Germinal center (tissue), 1 donor: ENCODE data around the gene HGD.
"Not testable (repeated sequence)": the region's sequence is repeated elsewhere in the genome, so short reads cannot be mapped to it uniquely, and the experiment has no call there.

Source experiments
- DNase-seq: peaks from one replicate; pipeline ENCODE4 v3.0.0; 2012; ENCODE audit warnings: mixed read lengths, low spot score

Gene HGD

GRCh38 chr3:120678984-120679383 is 3.1 kb downstream of the HGD start:
- DNase-seq: peak; percentile 38

DNA sequence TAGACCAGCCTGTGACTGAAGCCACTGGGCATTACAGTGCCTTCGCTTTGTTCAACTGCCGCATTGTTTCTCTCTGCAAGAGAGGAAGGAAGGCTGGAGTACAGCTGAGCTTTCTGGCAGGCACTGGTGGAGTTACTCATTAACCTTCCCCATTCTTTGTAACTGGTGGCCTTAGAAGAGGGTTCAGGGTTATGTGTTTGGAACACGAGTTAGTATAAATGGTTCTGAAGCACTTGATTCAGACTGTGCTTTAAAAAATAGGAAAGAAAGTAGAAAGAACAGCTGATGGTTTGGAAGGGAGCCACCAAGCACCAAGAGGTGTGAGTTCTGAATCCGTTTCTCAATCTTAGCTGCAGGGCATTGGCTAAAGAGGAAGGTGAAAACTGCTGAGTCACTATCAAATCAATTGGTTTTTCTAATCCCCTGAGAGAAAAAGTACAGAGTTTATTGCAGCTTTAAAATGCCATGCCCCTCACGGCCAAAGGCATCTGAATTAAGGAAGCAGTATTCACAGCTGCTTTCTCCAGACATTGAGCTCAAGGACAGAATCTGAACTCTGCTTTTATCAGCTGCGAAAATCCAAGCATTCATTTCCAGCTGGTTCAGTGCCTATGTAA is 3.6 kb downstream of the HGD start:
- no peak for DNase-seq

GRCh38 chr3:120677193-120677592 is 4.8 kb downstream of the HGD start:
- not testable (repeated sequence) for DNase-seq

DNA sequence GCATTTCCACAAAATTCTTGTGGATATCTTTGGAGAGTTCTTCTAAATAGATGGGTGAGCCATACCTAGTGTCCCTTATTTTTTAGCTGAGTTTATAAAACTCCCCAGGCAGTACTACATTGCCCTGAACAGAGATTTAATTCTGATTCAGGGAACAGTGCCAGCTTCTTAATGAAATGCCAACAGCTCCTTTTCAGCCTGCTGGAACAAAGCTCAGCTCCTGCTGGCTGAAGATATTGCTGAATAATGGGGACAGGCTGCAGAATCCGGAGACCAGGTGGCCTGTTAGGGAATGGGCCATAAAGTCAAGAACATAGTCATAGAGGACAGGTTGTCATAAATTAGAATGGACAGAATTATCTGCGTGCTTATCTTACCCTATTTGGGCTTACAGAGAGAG is 8.9 kb downstream of the HGD start:
- DNase-seq: no peak

DNA sequence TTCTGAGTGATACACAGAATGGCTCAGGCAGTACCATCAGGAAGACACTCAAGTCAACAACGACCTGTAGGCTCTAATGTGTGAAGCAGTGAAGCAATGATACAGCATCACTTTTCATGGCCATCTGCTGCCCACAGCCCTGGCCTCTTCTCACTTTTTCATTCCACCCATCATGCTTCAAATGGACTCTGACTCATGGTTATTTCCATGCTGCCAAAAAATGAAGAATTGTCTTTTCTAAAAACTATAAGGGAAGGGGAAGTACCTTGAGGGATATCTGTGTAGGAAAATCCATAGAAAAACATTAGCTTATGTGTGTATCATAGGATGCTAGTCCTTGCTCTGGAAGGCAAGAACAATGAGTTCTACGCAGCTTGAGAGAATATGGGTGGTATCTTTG is 11.5 kb downstream of the HGD start:
- DNase-seq: no peak

- no peak for DNase-seq
These were observed 17.1 kb downstream of the HGD start for GRCh38 chr3:120664926-120665325.

- no peak for DNase-seq
These were observed 20.1 kb downstream of the HGD start for GRCh38 chr3:120661945-120662344.

- DNase-seq: no peak
These were observed 20.7 kb downstream of the HGD start for GRCh38 chr3:120661106-120661905.

GRCh38 chr3:120659834-120660233 is 22.2 kb downstream of the HGD start:
- DNase-seq: no peak

- no peak for DNase-seq
These were observed 22.8 kb downstream of the HGD start for GRCh38 chr3:120659285-120659684.

DNA sequence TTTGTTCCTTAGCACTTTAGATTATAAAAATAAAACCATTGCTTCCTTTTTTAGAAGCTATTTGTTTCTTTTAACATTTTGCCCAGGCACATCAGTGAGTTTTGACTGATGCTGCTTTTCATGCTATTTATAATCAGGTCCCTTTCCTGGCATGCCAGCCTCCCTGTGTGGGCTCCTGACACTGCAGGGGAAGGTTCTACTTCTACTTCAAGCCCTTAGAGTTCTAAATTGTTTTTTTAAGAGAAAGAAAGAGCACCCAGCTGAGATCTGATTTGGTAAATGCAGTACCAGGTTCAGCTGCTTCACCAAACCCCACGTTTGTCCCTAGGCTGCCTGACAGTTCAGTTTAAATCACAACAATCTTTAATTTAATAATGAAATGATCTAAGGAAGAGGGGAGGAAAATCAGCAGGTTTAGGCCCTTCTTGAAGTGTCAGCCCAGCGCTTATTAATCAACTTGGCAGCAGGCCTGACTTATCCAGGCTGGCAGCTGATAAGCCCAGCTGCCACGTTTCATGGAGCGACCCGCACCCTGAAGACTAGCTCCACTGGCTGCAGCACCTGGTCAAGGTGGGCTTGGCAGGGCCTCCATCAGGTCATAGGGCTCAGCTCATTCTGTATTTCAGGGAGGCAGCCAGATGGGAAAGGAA is 29.0 kb downstream of the HGD start:
- no peak for DNase-seq

- DNase-seq: no peak
These were observed 29.8 kb downstream of the HGD start for GRCh38 chr3:120652281-120652680.

DNA sequence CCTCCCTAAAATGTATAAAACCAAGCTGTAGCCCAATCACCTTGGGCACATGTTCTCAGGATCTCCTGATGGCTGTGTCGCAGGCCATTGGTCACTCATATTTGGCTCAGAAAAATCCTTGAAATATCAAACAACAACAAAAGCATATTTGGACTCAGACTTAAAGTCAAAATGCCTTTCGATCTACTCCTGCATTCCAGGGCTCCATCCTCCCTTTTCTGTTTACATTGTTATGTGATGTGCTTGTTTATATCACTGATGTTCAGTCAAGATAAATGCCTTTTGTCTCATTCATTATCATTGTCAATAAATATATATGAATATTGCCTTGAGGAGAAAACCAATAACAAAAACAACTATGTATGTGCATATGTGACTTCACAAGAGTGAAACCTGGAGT is 31.7 kb downstream of the HGD start:
- no peak for DNase-seq

- no peak for DNase-seq
These were observed 32.2 kb downstream of the HGD start for GRCh38 chr3:120649830-120650233.

DNA sequence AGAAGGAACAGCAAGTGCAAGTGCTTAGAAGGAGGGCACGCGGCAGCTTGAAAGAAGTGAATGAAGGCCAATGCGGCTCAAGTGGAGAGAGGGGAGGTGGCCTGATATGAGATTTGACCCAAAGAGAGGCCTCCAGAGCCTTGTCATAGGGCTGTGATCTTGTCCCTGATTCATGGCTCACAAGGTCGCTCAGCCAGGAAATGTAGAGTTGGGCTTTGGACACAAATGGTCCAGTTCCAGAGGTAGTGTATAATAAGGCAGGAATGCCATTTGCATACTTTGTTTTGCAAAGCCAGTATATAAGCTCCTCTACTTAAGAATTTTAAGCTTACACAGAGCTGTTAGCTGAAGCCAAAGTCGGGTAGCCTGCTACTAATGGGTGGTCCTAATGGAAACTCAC is 33.7 kb downstream of the HGD start:
- DNase-seq: no peak

- no peak for DNase-seq
These were observed 35.1 kb downstream of the HGD start for GRCh38 chr3:120646771-120647432.

DNA sequence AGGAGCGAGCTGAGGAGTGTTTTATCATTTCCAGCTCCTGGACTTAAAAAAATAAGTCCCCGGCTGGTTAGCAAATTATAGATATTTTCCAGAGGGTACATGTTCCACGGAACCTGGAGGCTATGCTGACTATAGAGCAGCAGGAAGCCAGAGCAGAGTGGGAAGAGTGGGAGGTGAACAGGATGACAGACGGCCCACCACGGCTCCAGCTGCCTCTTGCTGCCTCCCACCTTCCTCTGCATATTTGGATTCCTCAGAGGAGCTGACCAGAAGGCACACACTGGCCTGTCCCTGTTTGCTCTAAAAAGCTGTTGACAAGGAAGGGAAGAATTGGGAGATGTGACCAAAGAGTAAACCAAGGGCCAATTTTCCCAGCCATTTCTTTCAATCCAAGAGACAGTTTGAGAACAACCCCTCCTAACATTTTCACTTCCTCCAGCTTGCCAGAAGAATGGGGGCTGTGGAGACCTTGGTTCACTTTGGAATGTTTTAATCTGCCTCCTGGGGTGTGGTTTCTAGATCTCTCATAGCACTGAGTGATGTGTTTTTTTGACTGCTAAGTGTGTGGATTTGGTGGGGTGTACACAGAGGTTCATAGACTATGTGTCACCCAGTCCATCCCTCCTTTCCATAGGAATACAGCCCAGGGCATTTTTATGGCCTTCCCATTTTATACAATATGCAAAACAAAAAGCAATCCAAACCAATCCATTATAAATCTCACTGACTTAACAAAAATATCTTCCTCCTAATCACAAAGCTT is 36.8 kb downstream of the HGD start:
- DNase-seq: no peak

- DNase-seq: no peak
These were observed 39.6 kb downstream of the HGD start for GRCh38 chr3:120642368-120642948.

- no peak for DNase-seq
These were observed 40.3 kb downstream of the HGD start for GRCh38 chr3:120641696-120642246.

DNA sequence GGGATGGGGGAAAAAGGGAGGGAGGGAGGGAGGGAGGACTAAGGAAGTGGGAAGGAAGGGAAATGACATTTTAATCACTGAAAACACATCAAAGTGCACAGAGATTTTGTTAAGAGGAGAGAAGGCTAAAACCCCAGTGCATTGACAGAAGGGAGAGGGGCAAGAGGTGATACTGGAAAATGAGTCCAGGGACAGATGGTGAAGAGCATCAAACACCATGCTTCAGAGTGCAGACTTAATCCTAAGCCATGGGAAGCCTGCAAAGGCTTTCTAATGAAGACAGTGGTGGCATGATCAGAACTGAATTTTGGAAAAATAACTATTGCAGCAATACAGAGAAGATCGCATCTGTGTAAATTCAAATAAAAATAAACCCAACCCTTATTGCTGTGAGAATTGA is 41.8 kb downstream of the HGD start:
- DNase-seq: no peak

DNA sequence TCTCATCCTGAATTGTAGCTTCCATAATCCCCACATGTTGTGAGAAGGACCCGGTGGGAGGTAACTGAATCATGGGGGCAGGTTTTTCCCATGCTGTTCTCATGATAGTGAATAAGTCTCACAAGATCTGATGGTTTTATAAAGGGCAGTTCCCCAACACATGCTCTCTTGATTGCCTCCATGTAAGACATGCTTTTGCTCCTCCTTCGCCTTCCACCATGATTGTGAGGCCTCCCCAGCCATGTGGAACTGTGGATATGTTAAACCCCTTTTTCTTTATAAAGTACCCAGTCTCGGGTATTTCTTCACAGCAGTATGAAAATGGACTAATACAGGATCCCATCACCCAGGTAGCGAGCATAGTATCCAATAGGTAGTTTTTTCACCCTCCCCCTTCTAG is 43.2 kb downstream of the HGD start:
- DNase-seq: not testable (repeated sequence)
